Ascending aorta (tissue), 2 donors: ENCODE data around the gene ARHGAP15. TPM values are rescaled to one million over a fixed set of nuclear protein-coding genes. Genes with fewer than 3 reads are reported as not detected.

Source experiments
- DNase-seq, 2 donors: peaks; one replicate each; pipeline ENCODE4 v3.0.0-alpha.2; 2019; ENCODE audit warnings: low spot score in 2 of 2
- H3K27ac ChIP-seq, 2 donors: fragments of 200-600 bp; sonication (generic); one replicate each; pipeline ENCODE4 v1.5.1; 2016 to 2017; ENCODE audit warnings: mild to moderate bottlenecking in 1 of 2
- H3K27me3 ChIP-seq: fragments of 200-600 bp; sonication (generic); one replicate; pipeline ENCODE4 v1.5.1; 2017
- H3K36me3 ChIP-seq, 2 donors: fragments of 200-600 bp; sonication (generic); one replicate each; pipeline ENCODE4 v1.5.1; 2016
- H3K4me1 ChIP-seq, 2 donors: fragments of 200-600 bp; sonication (generic); one replicate each; pipeline ENCODE4 v1.5.1; 2016 to 2017; ENCODE audit warnings: mild to moderate bottlenecking in 1 of 2
- H3K4me3 ChIP-seq, 2 donors: fragments of 200-600 bp; sonication (generic); one replicate each; pipeline ENCODE4 v1.5.1; 2016 to 2017; ENCODE audit warnings: mild to moderate bottlenecking in 1 of 2
- H3K9me3 ChIP-seq, 2 donors: fragments of 200-600 bp; sonication (generic); one replicate each; pipeline ENCODE4 v1.5.1; 2016
- CTCF ChIP-seq, 3 experiments: fragments of 200-600 bp in 2 of 3; fragments of 450-650 bp in 1 of 3; sonication (generic) in 2 of 3; IDR thresholded peaks; one replicate each; pipeline ENCODE4 v1.5.1; 2016 to 2019; ENCODE audit warnings: antibody characterized with exemption in 3 of 3, mild to moderate bottlenecking in 1 of 3, moderate library complexity in 1 of 3
- intact Hi-C: fragments of 100-400 bp; cut with DNase I; formaldehyde crosslinking; loops from one replicate; pipeline ENCODE4 v1.15.1; 2023
- total RNA-seq: library from RNA; depleted of rRNA; stranded (reverse); fragments of >200 nt; gene quantifications from one replicate; pipeline ENCODE4 v1.1.0, GENCODE V29; 2016

ARHGAP15 gene
- total RNA-seq, 1 donor from 2014 or later: 1.4 TPM

- no peak for DNase-seq
- Histone ChIP-seq H3K36me3 (no peaks in the 10 kb centered on the region), H3K9me3 (no peaks in the 10 kb centered on the region), H3K4me3 (no peak overlapping the region), H3K27me3 (no peaks in the 10 kb centered on the region), H3K4me1 (no peaks in the 10 kb centered on the region), H3K27ac (no peak overlapping the region)
- intact Hi-C loops: no loop called here
- TF ChIP-seq CTCF (IDR thresholded peaks at IDR 0.05): no peak
Observed at GRCh38 chr2:143635302-143635701, 506.1 kb downstream of the ARHGAP15 start.

GRCh38 chr2:143635936-143636335 lies 506.7 kb downstream of the ARHGAP15 start:
- no peaks in the 10 kb centered on the region for H3K9me3 ChIP-seq
- H3K36me3 ChIP-seq: no peaks in the 10 kb centered on the region
- no peak overlapping the region for H3K27ac ChIP-seq
- intact Hi-C loops: no loop called here
- no peak for DNase-seq
- TF ChIP-seq CTCF (IDR thresholded peaks at IDR 0.05): no peak
- no peaks in the 10 kb centered on the region for H3K27me3 ChIP-seq
- no peaks in the 10 kb centered on the region for H3K4me1 ChIP-seq
- no peak overlapping the region for H3K4me3 ChIP-seq

- TF ChIP-seq CTCF (IDR thresholded peaks at IDR 0.05): no peak
- Histone ChIP-seq H3K4me3 (no peak overlapping the region), H3K9me3 (no peaks in the 10 kb centered on the region), H3K4me1 (no peaks in the 10 kb centered on the region), H3K36me3 (no peaks in the 10 kb centered on the region), H3K27me3 (no peaks in the 10 kb centered on the region), H3K27ac (no peak overlapping the region)
- intact Hi-C loops: no loop called here
- no peak for DNase-seq
Observed at GRCh38 chr2:143640826-143641225, 511.6 kb downstream of the ARHGAP15 start.

- Histone ChIP-seq H3K9me3 (no peaks in the 10 kb centered on the region), H3K4me3 (no peak overlapping the region), H3K27ac (no peak overlapping the region), H3K36me3 (no peaks in the 10 kb centered on the region), H3K27me3 (no peaks in the 10 kb centered on the region), H3K4me1 (no peaks in the 10 kb centered on the region)
- no peak for TF ChIP-seq CTCF (IDR thresholded peaks at IDR 0.05)
- intact Hi-C loops: no loop called here
- no peak for DNase-seq
Observed at GRCh38 chr2:143645921-143646645, 516.9 kb downstream of the ARHGAP15 start.

- Histone ChIP-seq H3K27me3 (no peaks in the 10 kb centered on the region), H3K27ac (no peak overlapping the region), H3K36me3 (no peaks in the 10 kb centered on the region), H3K4me3 (no peak overlapping the region), H3K4me1 (no peaks in the 10 kb centered on the region), H3K9me3 (peaks cover 0 to 8% of the 10 kb centered on the region in 2 donors)
- no peak for DNase-seq
- no peak for TF ChIP-seq CTCF (IDR thresholded peaks at IDR 0.05)
- intact Hi-C loops: no loop called here
Observed at GRCh38 chr2:143649226-143649740, 520.1 kb downstream of the ARHGAP15 start.
